K562 (cell line): Measurements from ENCODE around the gene IRF2BP1. TPM values are rescaled to one million over a fixed set of nuclear protein-coding genes. Genes with fewer than 3 reads are reported as not detected.

Experiments used
- ARNT ChIP-seq, 2 experiments: fragments of 450-650 bp; IDR thresholded peaks; 2 replicates each; pipeline ENCODE4 v1.6.1; 2016; ENCODE audit warnings: mild to moderate bottlenecking in 1 of 2
- ATF2 ChIP-seq: sonication (generic); formaldehyde crosslinking; IDR thresholded peaks from 2 replicates; pipeline ENCODE4 v1.8.1; 2022; ENCODE audit warnings: missing genetic modification reagents
- CEBPZ ChIP-seq: fragments of 150-350 bp; IDR thresholded peaks from 2 replicates; pipeline ENCODE4 v1.6.1; 2014; ENCODE audit warnings: low read depth, mild to moderate bottlenecking, low read length, borderline replicate concordance
- DNMT1 ChIP-seq: fragments of 450-650 bp; IDR thresholded peaks from 2 replicates; pipeline ENCODE4 v1.6.1; 2016; ENCODE audit warnings: antibody characterized with exemption, mild to moderate bottlenecking
- E2F5 ChIP-seq: sonication (generic); formaldehyde crosslinking; IDR thresholded peaks from 2 replicates; pipeline ENCODE4 v1.8.0; 2022; ENCODE audit warnings: mild to moderate bottlenecking, missing genetic modification reagents
- ESRRA ChIP-seq: fragments of 450-650 bp; IDR thresholded peaks from 2 replicates; pipeline ENCODE4 v1.6.1; 2014; ENCODE audit warnings: low read depth, mild to moderate bottlenecking, moderate library complexity, borderline replicate concordance
- FOXK2 ChIP-seq, 2 experiments: fragments of 450-650 bp; IDR thresholded peaks in 1 of 2; conservative IDR thresholded peaks in 1 of 2; 2 replicates each; pipeline ENCODE4 v1.6.1; 2016; ENCODE audit warnings: low read depth in 2 of 2, mild to moderate bottlenecking in 1 of 2
- HSF4 ChIP-seq: fragments of 250-450 bp; sonication (Bioruptor Pico); IDR thresholded peaks from 2 replicates; pipeline ENCODE4 v2.1.2; 2022; ENCODE audit warnings: mild to moderate bottlenecking, moderate library complexity, borderline replicate concordance
- KDM5B ChIP-seq: fragments of 200-600 bp; sonication (generic); IDR thresholded peaks from 2 replicates; pipeline ENCODE4 v1.6.1; 2012; ENCODE audit warnings: low read depth, mild to moderate bottlenecking, moderate library complexity, low read length, control low read depth, inconsistent platforms; ENCODE audit not compliant: insufficient replicate concordance
- NEUROD1 ChIP-seq: fragments of 150-350 bp; IDR thresholded peaks from 2 replicates; pipeline ENCODE4 v1.6.1; 2014; ENCODE audit warnings: borderline replicate concordance, low read length, low read depth; ENCODE audit not compliant: partially characterized antibody
- OTX1 ChIP-seq: fragments of 450-650 bp; formaldehyde crosslinking; IDR thresholded peaks from 2 replicates; pipeline ENCODE4 v1.4.0; 2022; ENCODE audit warnings: mild to moderate bottlenecking
- PHF20 ChIP-seq: fragments of 450-650 bp; IDR thresholded peaks from 2 replicates; pipeline ENCODE4 v1.6.1; 2018; ENCODE audit not compliant: partially characterized antibody
- PPARD ChIP-seq: fragments of 250-450 bp; sonication (Bioruptor Pico); IDR thresholded peaks from 2 replicates; pipeline ENCODE4 v1.8.0; 2022; ENCODE audit warnings: inconsistent platforms, mild to moderate bottlenecking, moderate library complexity
- RBBP5 ChIP-seq: fragments of 200-600 bp; sonication (generic); IDR thresholded peaks from 2 replicates; pipeline ENCODE4 v1.6.1; 2012; ENCODE audit warnings: borderline replicate concordance, mild to moderate bottlenecking, low read length, control low read depth, inconsistent platforms; ENCODE audit not compliant: insufficient read depth, poor library complexity, severe bottlenecking
- RFX5 ChIP-seq: IDR thresholded peaks from 2 replicates; pipeline ENCODE4 v1.6.1; 2011; ENCODE audit warnings: low read depth, mild to moderate bottlenecking, improper control_type of control experiment, low read length
- TCF7L2 ChIP-seq: fragments of 150-350 bp; IDR thresholded peaks from 2 replicates; pipeline ENCODE4 v1.6.1; 2016; ENCODE audit warnings: low read depth, mild to moderate bottlenecking, low read length, moderate library complexity
- ZFPM2 ChIP-seq: fragments of 250-450 bp; sonication (Bioruptor Pico); IDR thresholded peaks from 2 replicates; pipeline ENCODE4 v1.5.1; 2022; ENCODE audit warnings: mild to moderate bottlenecking
- ZNF408 ChIP-seq: fragments of 250-450 bp; sonication (Bioruptor Pico); IDR thresholded peaks from 2 replicates; pipeline ENCODE4 v1.4.0; 2020; ENCODE audit warnings: low read depth, mild to moderate bottlenecking, moderate library complexity
- ZNF764 ChIP-seq: fragments of 250-450 bp; sonication (Bioruptor Pico); IDR thresholded peaks from 2 replicates; pipeline ENCODE4 v1.4.0; 2020; ENCODE audit warnings: low read depth, mild to moderate bottlenecking, moderate library complexity
- polyA plus RNA-seq, 8 experiments: library from polyadenylated mRNA; depleted of rRNA in 4 of 8; stranded (reverse) in 5 of 8; unstranded in 3 of 8; fragments of >200 nt; fragmentation: Nextera tagmentation in 2 of 8; fragmentation: Illumina TruSeq in 1 of 8; extraction: Ambion mirVana in 2 of 8; extraction: Trizol in 1 of 8; gene quantifications; 2 replicates each; pipeline versions ENCODE4 v1.2.1 to v1.2.3, GENCODE V29; 2011 to 2014; ENCODE audit warnings: inconsistent platforms in 1 of 8, missing spikeins in 1 of 8
- total RNA-seq, 7 experiments: library from RNA; depleted of rRNA in 6 of 7; stranded (reverse); fragments of >200 nt in 6 of 7; fragmentation: Illumina TruSeq in 2 of 7; extraction: Trizol in 2 of 7; gene quantifications; 2 replicates each; pipeline versions ENCODE4 v1.2.1 to v1.2.3, GENCODE V29; 2011 to 2021; ENCODE audit warnings: low replicate concordance in 1 of 7

The IRF2BP1 gene
- total and polyA plus RNA-seq, 9 of the 15 experiments (the other 6 are each of a cell fraction or from before 2014, with no cell fraction given), result 0.61 to 35.9 (median 3.5) TPM

- no peak for TF ChIP-seq RFX5
- TF ChIP-seq ATF2, result no peak
- no peak for TF ChIP-seq DNMT1
- TF ChIP-seq ESRRA, result peak; percentile 17; the same call in 1 of the 2 replicates
- no peak for TF ChIP-seq ZNF764 (CRISPR knock-in tag)
- TF ChIP-seq PPARD, result no peak
- no peak for TF ChIP-seq HSF4 (CRISPR knock-in tag)
- no peak for TF ChIP-seq ZNF408 (CRISPR knock-in tag)
- no peak for TF ChIP-seq PHF20
- no peak for TF ChIP-seq OTX1 (CRISPR knock-in tag)
- peak; percentile 33 for TF ChIP-seq RBBP5
- TF ChIP-seq NEUROD1, result no peak
- peak; percentile 67 for TF ChIP-seq KDM5B
- peak in 1 of 2 experiments; percentile 16; a peak in 1 of 4 replicates for TF ChIP-seq FOXK2 (conservative IDR thresholded peaks at IDR 0.05 in 1 of 2, IDR thresholded peaks at IDR 0.05 in 1 of 2; ENCODE audit: low read depth in 2 of 2)
- no peak for TF ChIP-seq E2F5 (CRISPR knock-in tag)
- no peak for TF ChIP-seq CEBPZ
- no peak for TF ChIP-seq ZFPM2 (CRISPR knock-in tag)
- TF ChIP-seq TCF7L2, result no peak; the same call in 1 of the 2 replicates
- TF ChIP-seq ARNT (IDR thresholded peaks at IDR 0.05), result 0 out of 4 replicates have a peak, but pooled peaks of 1 of the 2 experiments have one; percentile 46
These were observed 23.2 kb downstream of the IRF2BP1 start, which contains the start of gene SYMPK (continued) for GRCh38 chr19:45862564-45863334.
